ENCODE measurements around the gene OR1N1.
"Not testable (repeated sequence)": the region's sequence is repeated elsewhere in the genome, so short reads cannot be mapped to it uniquely, and the experiment has no call there.

The OR1N1 gene, protein sequence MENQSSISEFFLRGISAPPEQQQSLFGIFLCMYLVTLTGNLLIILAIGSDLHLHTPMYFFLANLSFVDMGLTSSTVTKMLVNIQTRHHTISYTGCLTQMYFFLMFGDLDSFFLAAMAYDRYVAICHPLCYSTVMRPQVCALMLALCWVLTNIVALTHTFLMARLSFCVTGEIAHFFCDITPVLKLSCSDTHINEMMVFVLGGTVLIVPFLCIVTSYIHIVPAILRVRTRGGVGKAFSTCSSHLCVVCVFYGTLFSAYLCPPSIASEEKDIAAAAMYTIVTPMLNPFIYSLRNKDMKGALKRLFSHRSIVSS

DNA sequence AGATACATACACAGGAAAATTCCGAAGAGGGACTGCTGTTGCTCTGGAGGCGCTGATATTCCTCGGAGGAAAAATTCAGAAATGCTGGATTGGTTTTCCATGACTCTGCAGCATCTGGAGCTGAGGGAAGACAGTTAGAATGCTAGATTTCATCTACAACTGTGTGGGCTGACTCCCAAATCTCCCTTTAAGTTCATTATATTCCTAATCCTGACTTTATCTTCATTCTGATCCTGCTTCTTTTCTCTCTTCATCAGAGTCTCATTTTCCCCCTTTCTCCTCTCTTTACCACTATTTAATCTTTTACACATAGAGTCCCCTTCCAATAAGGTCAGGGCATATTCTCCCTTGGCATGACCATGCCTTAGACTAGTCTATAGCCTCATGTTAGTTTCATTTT is at the start of gene OR1N1:
Gene OR1N1, minus strand, starts transcription at position 101 of the 400 bp plus-strand sequence. Its CDS starts 0 bp downstream, at position 101.
- no peak for FAIRE-seq

DNA sequence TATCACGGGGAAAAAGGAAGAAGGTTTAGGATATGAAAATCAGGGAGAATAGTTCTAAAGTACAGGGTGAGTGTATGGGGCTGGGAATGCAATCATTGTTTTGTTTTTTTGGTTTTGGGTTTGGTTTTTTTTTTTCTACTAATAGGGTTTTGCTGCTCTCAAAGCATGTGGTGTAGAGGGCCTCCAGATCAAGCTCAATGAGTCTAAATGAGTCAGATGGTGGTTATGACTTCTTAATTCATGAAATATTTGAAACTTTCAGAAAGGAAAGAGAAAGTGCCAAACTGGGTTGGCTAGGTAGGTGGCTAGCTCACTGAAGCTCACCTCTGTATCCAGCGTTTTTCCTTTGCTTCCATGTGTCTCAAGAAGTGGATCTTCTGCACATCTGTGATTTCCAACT is 45.4 kb upstream of the OR1N1 start:
- no peak for FAIRE-seq

DNA sequence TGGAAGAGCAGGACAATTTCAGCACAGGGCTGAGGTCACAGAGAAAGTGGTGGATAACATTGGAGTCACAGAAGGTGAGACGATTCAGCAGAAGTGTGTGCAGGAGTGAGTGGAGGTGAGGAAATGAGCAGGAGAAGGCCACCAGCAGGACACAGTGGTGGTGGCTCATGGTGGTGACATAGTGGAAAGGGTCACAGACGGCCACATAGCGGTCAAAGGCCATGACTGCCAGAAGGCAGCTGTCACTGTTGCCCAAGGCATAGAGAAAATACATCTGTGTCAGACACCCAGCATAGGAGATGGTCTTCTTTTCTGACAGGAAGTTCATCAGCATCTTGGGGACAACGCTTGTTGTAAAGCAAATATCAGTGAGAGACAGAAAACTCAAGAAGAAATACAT is 40.8 kb upstream of the OR1N1 start:
- FAIRE-seq = no peak

DNA sequence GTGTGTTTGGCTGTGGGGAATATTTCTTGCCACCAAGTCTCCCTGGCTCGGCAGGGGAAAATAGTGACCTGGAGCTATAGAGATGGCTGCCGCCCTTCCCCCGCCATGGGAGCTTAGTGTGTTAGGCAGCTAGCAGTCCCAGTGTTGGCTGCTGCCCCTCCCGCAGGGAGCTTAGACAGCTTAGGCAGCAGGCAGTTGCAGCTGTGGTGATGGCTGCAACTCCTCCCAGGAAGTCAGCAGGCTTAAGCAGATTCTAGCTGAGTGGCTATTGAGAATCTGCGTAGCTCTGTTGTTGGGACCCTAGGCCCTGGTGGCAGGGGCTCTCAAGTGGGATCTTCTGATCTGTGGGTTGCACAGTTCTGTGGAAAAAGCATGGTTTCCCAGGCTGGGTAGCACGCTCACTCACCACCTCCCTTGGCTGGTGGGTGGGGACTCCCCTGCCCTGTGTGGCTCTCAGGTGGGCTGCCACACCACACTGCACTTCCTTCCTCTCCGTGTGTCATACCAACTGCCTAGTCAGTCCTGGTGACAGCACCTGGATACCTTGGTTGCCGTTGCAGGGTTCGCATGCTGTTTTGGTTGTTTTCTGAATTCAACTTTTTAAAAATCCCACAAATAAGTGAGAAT is 35.2 kb upstream of the OR1N1 start:
- no peak for FAIRE-seq

DNA sequence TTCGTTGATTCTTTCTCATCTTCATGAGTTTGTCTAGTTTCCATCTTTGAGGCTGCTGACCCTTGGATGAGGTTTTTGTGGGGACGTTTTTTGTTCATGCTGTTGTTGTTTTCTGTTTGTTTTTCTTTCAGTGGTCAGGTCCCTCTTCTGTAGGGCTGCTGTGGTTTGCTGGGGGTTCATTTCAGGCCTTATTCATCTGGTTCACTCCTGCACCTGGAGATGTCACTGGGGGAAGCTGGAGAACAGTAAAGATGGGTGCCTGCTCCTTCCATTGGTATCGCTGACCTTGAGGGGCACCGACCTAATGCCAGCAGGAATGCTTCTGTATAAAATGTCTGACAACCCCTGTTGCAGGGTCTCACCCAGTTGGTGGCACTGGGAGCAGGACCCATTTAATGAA is 34.4 kb upstream of the OR1N1 start:
- FAIRE-seq = no peak

DNA sequence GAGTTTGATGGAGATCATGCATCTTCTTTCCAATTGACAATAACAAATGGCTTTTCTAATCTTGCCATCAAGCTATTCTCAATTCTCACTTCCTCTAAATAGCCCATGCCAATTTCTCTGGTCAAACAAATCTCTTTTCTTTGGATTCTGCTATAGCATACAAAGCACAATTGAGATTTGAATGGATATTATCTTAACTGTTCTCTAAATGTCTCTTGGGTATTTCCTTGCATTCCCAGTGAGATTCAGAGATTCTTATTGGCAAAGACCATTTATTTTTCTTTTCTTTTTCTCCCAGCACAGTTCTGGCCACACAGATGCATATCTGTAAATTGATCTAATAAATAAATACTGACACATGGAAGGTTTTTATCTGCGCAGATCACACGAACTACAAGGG is 25.7 kb upstream of the OR1N1 start, which contains the start of gene OR1N2:
Gene OR1N2, plus strand, starts transcription at position 301 of the 400 bp plus-strand sequence. CDS start 100 bp downstream, outside the sequence.
- FAIRE-seq = no peak

DNA sequence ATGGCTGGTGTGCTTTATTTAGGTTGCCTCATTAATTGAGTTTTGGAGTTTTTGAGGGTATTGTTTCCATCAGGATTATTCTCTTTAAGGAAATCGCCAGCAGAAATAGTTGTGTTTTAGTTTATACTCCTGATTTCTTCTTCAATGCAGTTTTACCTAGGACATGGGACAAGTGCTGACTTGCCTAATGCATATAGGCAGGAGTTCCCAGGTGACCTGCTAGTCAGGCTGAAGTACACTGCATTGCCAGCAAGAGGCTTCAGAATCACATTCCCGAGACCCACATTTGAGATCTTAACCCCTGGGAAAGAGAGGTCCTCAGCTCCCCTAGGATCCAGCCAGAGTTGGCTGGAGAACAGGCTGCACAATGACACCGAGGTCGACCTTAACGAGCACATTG is 24.3 kb upstream of the OR1N1 start:
- FAIRE-seq = no peak

DNA sequence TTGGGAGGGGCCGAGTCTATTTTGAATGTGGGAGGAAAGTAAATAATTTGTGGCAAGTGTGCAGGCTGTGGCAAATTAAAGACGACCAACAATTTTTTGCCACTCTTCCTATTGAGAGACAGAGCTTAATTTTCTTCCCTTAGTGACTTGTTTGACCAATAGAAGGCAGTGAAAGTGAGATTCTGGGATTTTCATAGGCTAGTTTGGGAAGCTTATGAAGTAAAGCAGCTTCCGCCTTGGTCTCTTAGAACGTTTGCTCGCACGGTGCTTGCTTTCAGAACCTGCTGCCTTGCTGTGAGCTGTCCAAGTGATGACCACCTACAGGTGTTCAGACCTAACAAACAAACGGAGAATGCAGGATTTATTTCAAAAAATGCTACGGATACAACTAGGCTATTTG is 19.1 kb upstream of the OR1N1 start:
- no peak for FAIRE-seq

DNA sequence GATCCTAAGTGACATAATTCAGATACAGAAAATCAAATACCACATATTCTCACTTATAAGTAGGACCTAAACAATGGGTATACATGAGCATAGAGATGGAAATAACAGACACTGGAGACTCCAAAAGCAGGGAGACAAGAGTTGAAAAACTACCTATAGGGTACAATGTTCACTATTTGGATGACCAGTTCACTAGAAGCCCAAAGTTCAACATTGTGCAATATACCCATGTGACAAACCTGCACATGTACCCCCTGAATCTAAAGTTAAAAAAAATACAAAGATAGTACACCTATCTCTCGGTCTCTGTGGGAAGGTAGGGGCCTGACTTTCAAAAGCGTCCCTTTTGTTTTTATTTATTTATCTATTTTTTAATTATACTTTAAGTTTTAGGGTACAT is 11.7 kb upstream of the OR1N1 start:
- FAIRE-seq = no peak

DNA sequence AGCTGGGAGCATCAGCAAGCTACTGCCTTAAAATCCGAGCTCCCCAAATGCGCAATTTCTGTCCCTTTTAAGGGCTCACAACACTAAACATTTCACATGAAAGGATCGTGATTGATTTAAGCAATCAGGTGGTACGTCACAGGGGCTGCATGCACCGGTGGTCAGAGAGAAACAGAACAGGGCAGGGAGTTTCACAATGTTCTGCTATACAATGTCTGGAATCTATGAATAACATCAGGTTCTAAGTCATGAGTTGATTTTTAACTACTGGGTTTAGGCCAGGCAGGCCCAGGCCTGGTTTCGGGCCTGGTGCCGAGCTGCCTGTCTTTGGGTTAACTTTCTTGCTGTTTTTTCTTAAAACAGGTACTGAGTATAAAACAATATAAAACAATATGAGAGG is 10.0 kb upstream of the OR1N1 start:
- not testable (repeated sequence) for FAIRE-seq

DNA sequence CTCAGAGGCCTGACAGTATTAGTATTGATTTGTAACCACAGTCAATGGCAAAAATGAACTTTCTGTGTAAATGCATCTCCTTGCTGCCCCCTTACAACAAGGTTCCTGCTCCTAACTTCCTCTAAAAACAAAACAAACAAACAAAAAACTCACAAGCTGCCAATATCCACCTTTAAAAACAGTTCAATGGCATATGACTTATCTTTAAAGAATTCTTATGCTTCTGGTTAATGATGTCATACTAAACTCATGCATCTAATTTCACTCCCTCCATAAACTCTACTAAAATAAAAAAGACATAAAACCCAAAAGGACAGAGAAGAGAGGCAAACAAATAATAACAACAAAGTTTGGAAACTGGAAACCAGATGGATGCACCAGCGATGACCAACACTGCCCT is 9.0 kb upstream of the OR1N1 start:
- no peak for FAIRE-seq

DNA sequence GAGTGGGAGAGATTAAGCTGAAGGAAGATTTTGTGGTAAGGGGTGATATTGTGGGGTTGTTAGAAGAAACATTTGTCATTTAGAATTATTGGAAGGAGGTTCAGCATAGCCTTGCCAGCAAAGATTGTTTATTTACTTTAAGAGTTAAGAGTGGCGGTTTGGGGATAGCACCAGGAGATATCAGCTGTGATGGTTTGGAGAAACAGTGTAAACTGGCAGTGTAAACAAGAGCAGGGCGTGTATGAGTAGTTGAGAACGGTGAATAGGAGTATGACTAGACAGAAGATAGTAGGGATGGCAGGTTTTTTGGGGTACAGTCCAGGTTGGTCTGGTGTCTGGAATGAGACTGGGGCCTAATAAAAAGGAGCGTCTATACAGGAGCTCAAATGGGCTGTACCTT is 4.1 kb upstream of the OR1N1 start:
- FAIRE-seq = not testable (repeated sequence)

DNA sequence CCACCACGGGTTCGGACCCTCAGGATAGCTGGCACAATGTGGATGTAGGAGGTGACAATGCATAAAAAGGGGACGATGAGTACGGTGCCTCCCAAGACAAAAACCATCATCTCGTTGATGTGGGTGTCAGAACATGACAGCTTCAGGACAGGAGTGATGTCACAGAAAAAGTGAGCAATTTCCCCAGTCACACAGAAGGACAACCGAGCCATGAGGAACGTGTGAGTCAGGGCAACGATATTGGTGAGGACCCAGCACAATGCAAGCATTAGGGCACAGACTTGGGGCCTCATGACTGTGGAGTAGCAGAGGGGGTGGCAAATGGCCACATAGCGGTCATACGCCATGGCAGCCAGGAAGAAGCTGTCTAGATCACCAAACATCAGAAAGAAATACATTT is 491 bp downstream of the OR1N1 start:
- no peak for FAIRE-seq

DNA sequence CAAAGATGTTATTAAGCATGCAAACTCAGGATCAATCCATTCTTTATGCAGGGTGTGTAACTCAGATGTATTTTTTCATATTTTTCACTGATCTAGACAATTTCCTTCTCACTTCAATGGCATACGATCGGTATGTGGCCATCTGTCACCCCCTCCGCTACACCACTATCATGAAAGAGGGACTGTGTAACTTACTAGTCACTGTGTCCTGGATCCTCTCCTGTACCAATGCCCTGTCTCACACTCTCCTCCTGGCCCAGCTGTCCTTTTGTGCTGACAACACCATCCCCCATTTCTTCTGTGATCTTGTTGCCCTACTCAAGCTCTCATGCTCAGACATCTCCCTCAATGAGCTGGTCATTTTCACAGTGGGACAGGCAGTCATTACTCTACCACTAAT is 7.7 kb downstream of the OR1N1 start:
- no peak for FAIRE-seq

DNA sequence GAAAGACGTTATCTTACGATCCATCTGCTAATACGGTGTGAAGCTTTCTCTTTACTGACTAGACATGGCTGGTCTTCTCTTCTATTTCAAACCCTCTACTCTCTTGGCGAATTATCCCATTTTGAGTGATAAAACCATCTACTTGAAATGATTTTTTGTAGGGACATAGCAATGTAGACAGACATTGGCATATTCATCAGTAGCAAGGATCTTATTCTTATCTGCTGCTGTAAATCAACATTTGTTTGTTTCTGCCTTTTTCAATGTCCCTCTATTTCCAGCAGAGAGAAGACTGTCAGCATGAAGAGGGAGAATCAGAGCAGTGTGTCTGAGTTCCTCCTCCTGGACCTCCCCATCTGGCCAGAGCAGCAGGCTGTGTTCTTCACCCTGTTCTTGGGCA is 8.3 kb downstream of the OR1N1 start, which contains the start of gene OR1J4:
Gene OR1J4, plus strand, starts transcription at position 301 of the 400 bp plus-strand sequence. Its CDS starts 0 bp downstream, at position 301.
- no peak for FAIRE-seq

DNA sequence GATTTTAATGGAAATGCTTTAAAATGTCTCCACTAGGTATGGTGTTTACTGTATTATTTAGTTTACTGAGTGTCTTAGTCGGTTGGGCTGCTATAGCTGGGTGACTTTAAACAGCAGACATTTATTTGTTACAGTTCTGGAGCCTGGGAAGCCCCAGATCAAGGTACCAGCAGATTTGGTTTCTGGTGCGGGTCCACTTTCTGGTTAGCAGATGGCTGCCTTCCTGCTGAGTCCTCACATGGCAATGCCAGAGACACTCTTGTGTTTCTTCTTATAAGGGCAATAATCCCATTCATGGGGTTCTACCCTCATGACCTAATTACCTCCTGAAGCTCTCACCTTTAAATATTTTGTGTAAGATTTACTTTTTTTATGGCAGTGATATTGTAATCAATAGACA is 8.9 kb downstream of the OR1N1 start:
- FAIRE-seq = no peak

DNA sequence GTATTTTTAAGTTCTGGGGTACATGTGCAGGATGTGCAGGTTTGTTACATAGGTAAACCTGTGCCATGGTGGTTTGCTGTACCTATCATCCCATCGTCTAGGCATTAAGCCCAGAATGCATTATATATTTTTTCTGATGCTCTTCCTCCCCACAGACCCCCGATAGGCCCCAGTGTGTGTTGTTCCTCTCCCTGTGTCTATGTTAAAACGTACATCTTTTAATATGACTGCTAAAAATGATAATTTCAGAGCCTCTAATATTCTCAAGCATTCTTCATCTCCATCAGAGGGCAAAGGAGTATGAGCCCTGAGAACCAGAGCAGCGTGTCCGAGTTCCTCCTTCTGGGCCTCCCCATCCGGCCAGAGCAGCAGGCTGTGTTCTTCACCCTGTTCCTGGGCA is 16.6 kb downstream of the OR1N1 start, which contains the start of gene OR1J2:
Gene OR1J2, plus strand, starts transcription at position 301 of the 400 bp plus-strand sequence. Its CDS starts 0 bp downstream, at position 301.
- no peak for FAIRE-seq

DNA sequence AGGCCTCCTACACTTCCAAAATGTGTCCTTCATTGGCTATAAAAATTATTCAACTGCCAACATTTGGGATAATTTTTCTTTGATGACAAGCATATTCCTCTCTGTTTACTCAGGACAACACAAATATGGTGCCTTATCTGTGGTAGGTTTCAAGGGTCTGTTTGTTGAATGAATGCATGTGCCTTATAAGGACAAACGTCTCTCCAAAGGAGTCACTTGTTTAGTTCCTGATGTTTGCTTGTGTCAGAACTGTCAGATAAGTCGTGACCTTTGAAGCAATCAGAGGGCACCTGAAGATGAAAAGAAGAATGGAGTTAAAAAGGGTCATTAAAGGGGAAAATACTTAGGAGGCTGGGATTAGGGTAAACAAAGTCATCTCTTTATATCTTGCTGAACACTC is 20.1 kb downstream of the OR1N1 start:
- no peak for FAIRE-seq

DNA sequence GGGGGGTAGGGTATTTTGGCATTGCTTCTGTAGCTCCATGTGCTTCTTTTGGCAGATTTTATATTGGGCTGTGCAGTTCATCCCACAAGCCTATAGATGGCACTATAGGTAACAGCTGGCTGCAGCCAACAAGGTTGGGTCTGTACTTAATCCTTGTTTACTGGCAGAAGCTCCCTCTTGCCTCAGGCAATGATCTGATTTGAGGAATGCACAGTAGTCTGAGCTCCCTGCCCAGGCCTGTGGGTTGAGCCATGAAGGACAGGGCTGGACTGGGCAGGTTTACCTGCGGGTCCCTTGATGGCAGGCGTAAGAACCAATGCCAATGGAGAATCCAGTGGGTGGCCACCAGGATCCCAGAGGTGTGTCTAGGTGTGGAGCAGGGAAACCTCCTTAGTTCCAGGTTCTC is 28.2 kb downstream of the OR1N1 start:
- no peak for FAIRE-seq

DNA sequence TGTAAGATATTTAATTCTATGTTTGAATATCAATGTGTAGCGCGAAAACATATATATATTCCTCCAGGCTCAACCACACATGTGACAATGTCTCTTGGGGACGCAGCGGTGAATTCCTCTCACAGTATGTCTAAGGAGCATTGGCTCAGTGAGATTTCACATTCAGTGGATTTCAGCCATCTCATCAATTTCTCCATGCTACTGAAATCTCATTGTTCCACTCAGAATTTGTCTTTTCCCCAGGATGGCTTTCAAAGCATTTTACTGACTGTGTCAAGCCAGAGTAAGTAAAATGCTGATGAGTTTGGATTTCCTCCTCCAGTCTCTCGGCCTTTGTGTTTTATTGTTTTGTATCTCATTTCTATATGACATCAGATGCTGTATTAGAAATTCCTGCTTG is 48.0 kb downstream of the OR1N1 start:
- no peak for FAIRE-seq

DNA sequence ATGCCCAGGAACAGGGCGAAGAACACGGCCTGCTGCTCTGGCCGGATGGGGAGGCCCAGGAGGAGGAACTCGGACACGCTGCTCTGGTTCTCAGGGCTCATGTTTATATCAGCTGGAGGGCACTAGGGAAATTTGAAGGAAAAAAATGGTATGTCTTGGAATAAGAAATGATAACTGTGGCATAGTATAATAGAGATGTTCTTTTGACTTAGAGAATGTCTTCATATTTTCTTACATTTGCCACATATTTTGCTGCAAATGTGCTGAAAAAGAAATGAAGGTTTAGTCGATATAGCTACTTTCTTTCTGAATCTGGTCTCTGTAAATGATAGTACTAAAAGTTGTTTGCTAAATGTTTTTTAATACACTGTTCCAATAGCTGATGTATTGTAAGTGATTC is 49.3 kb downstream of the OR1N1 start, which contains the start of gene OR1J1:
Gene OR1J1, minus strand, starts transcription at position 101 of the 400 bp plus-strand sequence. Its CDS starts 0 bp downstream, at position 101.
- FAIRE-seq = no peak

DNA sequence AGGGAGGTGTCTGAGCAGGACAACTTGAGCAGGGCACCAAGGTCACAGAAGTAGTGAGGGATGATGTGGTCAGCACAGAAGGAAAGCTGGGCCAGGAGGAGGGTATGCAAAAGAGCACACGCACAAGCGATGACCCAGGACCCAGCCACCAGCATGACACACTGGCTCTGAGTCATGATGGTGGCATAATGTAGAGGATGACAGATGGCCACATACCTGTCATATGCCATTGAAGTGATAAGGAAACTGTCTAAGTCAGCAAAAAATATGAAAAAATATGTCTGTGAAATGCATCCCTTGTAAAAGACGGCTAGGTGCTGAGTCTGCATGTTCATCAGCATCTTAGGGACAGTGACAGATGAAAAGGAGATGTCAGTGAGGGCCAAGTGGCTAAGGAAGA is 49.7 kb downstream of the OR1N1 start:
- FAIRE-seq = no peak

All from A204.1 (cell line).